ENCODE results near the gene VIPR1.

- TF ChIP-seq POLR2AphosphoS5 (IDR thresholded peaks at IDR 0.05; ENCODE audit: borderline replicate concordance, low read depth, low read length) (no peak), EZH2 (IDR thresholded peaks at IDR 0.05) (no peak)
Measured at GRCh38 chr3:42514876-42515275, 12.4 kb downstream of the VIPR1 start.

Measured in SK-N-MC (cell line).